Naive thymus-derived CD4-positive, alpha-beta T cell (primary cell): ENCODE data around the gene TBC1D26. TPM values are rescaled to one million over a fixed set of nuclear protein-coding genes. Genes with fewer than 3 reads are reported as not detected.
A peak's percentile ranks its signal among the peaks of the same experiment; 100 is the strongest.
"Not testable (repeated sequence)": the region's sequence is repeated elsewhere in the genome, so short reads cannot be mapped to it uniquely, and the experiment has no call there.

Source experiments
- ATAC-seq: fragments of 150-1000 bp; cut with Tn5 transposase; 2 replicates; pipeline ENCODE4 v1.10.0; 2021; ENCODE audit warnings: mild to moderate bottlenecking, moderate library complexity
- CTCF ChIA-PET: fragments of 350-600 bp; sonication (Branson Sonifier 250); formaldehyde crosslinking; loops from one replicate; lab custom pipeline; 2021; ENCODE audit warnings: antibody characterized with exemption; lab: Charles Lee
- POLR2A ChIA-PET: fragments of 350-600 bp; sonication (Branson Sonifier 250); formaldehyde crosslinking; loops from one replicate; lab custom pipeline; 2021; ENCODE audit warnings: antibody characterized with exemption, inconsistent platforms; lab: Charles Lee
- DNase-seq, 9 donors: peaks; one replicate each; pipeline versions ENCODE4 v3.0.0 to v3.0.0-alpha.2; 2020 to 2022; ENCODE audit warnings: mixed read lengths in 1 of 9
- H3K27ac ChIP-seq: one replicate; pipeline ENCODE4 v1.7.0; 2013; ENCODE audit warnings: mild to moderate bottlenecking, low read depth, low read length, moderate library complexity
- H3K27me3 ChIP-seq, 2 donors: one replicate each; pipeline ENCODE4 v1.7.0; 2013; ENCODE audit warnings: low read length in 2 of 2, mild to moderate bottlenecking in 2 of 2, moderate library complexity in 2 of 2; ENCODE audit not compliant: control insufficient read depth in 2 of 2, insufficient read depth in 2 of 2
- H3K36me3 ChIP-seq, 3 experiments: 1 replicate in 2 of 3; 2 replicates in 1 of 3; pipeline ENCODE4 v1.7.0; 2013; ENCODE audit warnings: low read length in 3 of 3, mild to moderate bottlenecking in 3 of 3, moderate library complexity in 1 of 3; ENCODE audit not compliant: insufficient read depth in 3 of 3, control insufficient read depth in 2 of 3
- H3K4me1 ChIP-seq, 2 donors: one replicate each; pipeline ENCODE4 v1.7.0; 2013; ENCODE audit warnings: low read length in 2 of 2, mild to moderate bottlenecking in 2 of 2, moderate library complexity in 1 of 2; ENCODE audit not compliant: control insufficient read depth in 2 of 2, insufficient read depth in 2 of 2
- H3K4me3 ChIP-seq: 2 replicates; pipeline ENCODE4 v1.7.0; 2013; ENCODE audit warnings: mild to moderate bottlenecking, low read length
- H3K9me3 ChIP-seq, 3 experiments: 1 replicate in 2 of 3; 2 replicates in 1 of 3; pipeline ENCODE4 v1.7.0; 2013; ENCODE audit warnings: low read length in 3 of 3; ENCODE audit not compliant: control insufficient read depth in 2 of 3
- H3K27ac Mint-ChIP-seq, 9 donors: one replicate each; pipeline ENCODE4 v1.8.0; 2020 to 2022; ENCODE audit warnings: mixed read lengths in 9 of 9, mild to moderate bottlenecking in 8 of 9, moderate library complexity in 5 of 9, inconsistent platforms in 2 of 9
- H3K27me3 Mint-ChIP-seq, 5 donors: one replicate each; pipeline ENCODE4 v1.8.0; 2021 to 2022; ENCODE audit warnings: mixed read lengths in 5 of 5, mild to moderate bottlenecking in 1 of 5
- H3K36me3 Mint-ChIP-seq, 5 donors: one replicate each; pipeline ENCODE4 v1.8.0; 2020 to 2022; ENCODE audit warnings: mixed read lengths in 5 of 5, mild to moderate bottlenecking in 3 of 5, inconsistent platforms in 1 of 5
- H3K4me1 Mint-ChIP-seq, 7 donors: one replicate each; pipeline ENCODE4 v1.8.0; 2020 to 2022; ENCODE audit warnings: mixed read lengths in 7 of 7, mild to moderate bottlenecking in 3 of 7, inconsistent platforms in 1 of 7
- H3K4me3 Mint-ChIP-seq, 10 donors: one replicate each; pipeline ENCODE4 v1.8.0; 2020 to 2022; ENCODE audit warnings: mild to moderate bottlenecking in 10 of 10, mixed read lengths in 10 of 10, moderate library complexity in 6 of 10, inconsistent platforms in 2 of 10
- H3K9me3 Mint-ChIP-seq, 11 donors: one replicate each; pipeline ENCODE4 v1.8.0; 2020 to 2022; ENCODE audit warnings: mixed read lengths in 11 of 11, mild to moderate bottlenecking in 4 of 11, inconsistent platforms in 1 of 11, moderate library complexity in 1 of 11
- intact Hi-C, 2 donors: fragments of 100-400 bp; cut with micrococcal nuclease; formaldehyde crosslinking; loops; one replicate each; pipeline ENCODE4 v1.15.1; 2023
- polyA plus RNA-seq, 2 donors: library from polyadenylated mRNA; unstranded; fragments of 300-500 nt; fragmentation: Illumina TruSeq; gene quantifications; one replicate each; pipeline ENCODE4 v1.2.3, GENCODE V29; 2021
- total RNA-seq, 6 experiments: library from RNA in 5 of 6; stranded (reverse) in 5 of 6; gene quantifications; 1 replicate in 5 of 6; 2 replicates in 1 of 6; pipeline ENCODE4 v1.2.3 and lab custom pipeline; 2021 to 2026

TBC1D26 gene
- total and polyA plus RNA-seq, 7 experiments from 2014 or later: 0.43 TPM; not detected in 6

GRCh38 chr17:15699937-15700336 is 32.1 kb upstream of the TBC1D26 start:
- peaks cover 0 to 18% (median 15%) of the 10 kb centered on the region in 7 donors for H3K4me1 Mint-ChIP-seq
- H3K27ac ChIP-seq: peak overlapping the region; percentile 75
- DNase-seq, POLR2A ChIA-PET, H3K9me3 ChIP-seq, ATAC-seq, CTCF ChIA-PET, H3K27me3 Mint-ChIP-seq, H3K27me3 ChIP-seq, H3K36me3 ChIP-seq, H3K9me3 Mint-ChIP-seq, H3K4me1 ChIP-seq: not testable (repeated sequence)
- H3K27ac Mint-ChIP-seq: peak overlapping the region in 8 of 9 donors; percentile 88 to 98 (median 95)
- peak overlapping the region; percentile 94 to 99 (median 98) for H3K4me3 Mint-ChIP-seq
- H3K4me3 ChIP-seq: peak overlapping the region; percentile 85
- intact Hi-C loops: loop anchor here (1.0 to 5.0 kb wide), 4 partner anchors 15 to 299 kb away; partner anchors contain the start of genes TRIM16 (in 2 of the 2), TTC19 (in 2 of the 2) and ZSWIM7 (in 2 of the 2)
- H3K36me3 Mint-ChIP-seq: peaks cover 0 to 22% (median 10%) of the 10 kb centered on the region in 5 donors

GRCh38 chr17:15704239-15704638 is 27.8 kb upstream of the TBC1D26 start:
- H3K9me3 Mint-ChIP-seq: peaks cover 0 to 37% (median 9%) of the 10 kb centered on the region in 11 donors
- intact Hi-C loops, POLR2A ChIA-PET: not testable (repeated sequence)

GRCh38 chr17:15704813-15705212 is 27.3 kb upstream of the TBC1D26 start:
- H3K4me1 Mint-ChIP-seq, H3K4me3 ChIP-seq, DNase-seq, H3K9me3 ChIP-seq, CTCF ChIA-PET, intact Hi-C loops, ATAC-seq, H3K27ac Mint-ChIP-seq, H3K4me1 ChIP-seq, H3K27ac ChIP-seq, H3K4me3 Mint-ChIP-seq, H3K27me3 Mint-ChIP-seq, H3K27me3 ChIP-seq: not testable (repeated sequence)
- H3K9me3 Mint-ChIP-seq: peaks cover 0 to 42% (median 13%) of the 10 kb centered on the region in 11 donors
- H3K36me3 ChIP-seq: peaks cover 0 to 24% (median 12%) of the 10 kb centered on the region in 3 experiments
- peaks cover 17 to 56% (median 54%) of the 10 kb centered on the region in 5 donors for H3K36me3 Mint-ChIP-seq
- POLR2A ChIA-PET: interaction anchor here (0.6 kb wide), 1 partner anchor 18 kb away, joined by 3 read pairs; no protein-coding TSS in a partner anchor

More at GRCh38 chr17:15704239-15704638, 27.8 kb upstream of the TBC1D26 start:
- peaks cover 0 to 24% (median 12%) of the 10 kb centered on the region in 3 experiments for H3K36me3 ChIP-seq
- H3K4me1 Mint-ChIP-seq, H3K4me3 ChIP-seq, H3K27me3 Mint-ChIP-seq, H3K9me3 ChIP-seq, H3K27ac ChIP-seq, ATAC-seq, DNase-seq, H3K27ac Mint-ChIP-seq, H3K4me3 Mint-ChIP-seq, H3K27me3 ChIP-seq, H3K4me1 ChIP-seq, CTCF ChIA-PET: not testable (repeated sequence)
- H3K36me3 Mint-ChIP-seq: peaks cover 12 to 51% (median 48%) of the 10 kb centered on the region in 5 donors

GRCh38 chr17:15708879-15709278 is 23.2 kb upstream of the TBC1D26 start:
- H3K4me1 Mint-ChIP-seq, H3K4me3 Mint-ChIP-seq, ATAC-seq, CTCF ChIA-PET, H3K27ac ChIP-seq, H3K4me1 ChIP-seq, H3K27me3 ChIP-seq, H3K27ac Mint-ChIP-seq, DNase-seq, POLR2A ChIA-PET, H3K4me3 ChIP-seq, H3K9me3 ChIP-seq, H3K27me3 Mint-ChIP-seq, intact Hi-C loops: not testable (repeated sequence)
- Mint-ChIP-seq H3K9me3 (peaks cover 0 to 64% (median 23%) of the 10 kb centered on the region in 11 donors), H3K36me3 (peaks cover 17 to 69% (median 61%) of the 10 kb centered on the region in 5 donors)
- H3K36me3 ChIP-seq: peaks cover 0 to 24% (median 12%) of the 10 kb centered on the region in 3 experiments

- H3K4me1 ChIP-seq, H3K4me1 Mint-ChIP-seq, H3K27me3 Mint-ChIP-seq, intact Hi-C loops, H3K27ac ChIP-seq, DNase-seq, H3K4me3 Mint-ChIP-seq, CTCF ChIA-PET, H3K36me3 ChIP-seq, H3K27me3 ChIP-seq, H3K27ac Mint-ChIP-seq, ATAC-seq, POLR2A ChIA-PET: not testable (repeated sequence)
- peaks cover 5 to 33% (median 31%) of the 10 kb centered on the region in 5 donors for H3K36me3 Mint-ChIP-seq
- H3K9me3 Mint-ChIP-seq: peaks cover 0 to 63% (median 38%) of the 10 kb centered on the region in 11 donors
- peak overlapping the region; percentile 16 for H3K4me3 ChIP-seq
- peaks cover 0 to 18% (median 17%) of the 10 kb centered on the region in 3 experiments for H3K9me3 ChIP-seq
Observed at GRCh38 chr17:15716601-15717563, 15.2 kb upstream of the TBC1D26 start.

- H3K4me3 ChIP-seq, H3K4me3 Mint-ChIP-seq, H3K27me3 Mint-ChIP-seq, H3K36me3 Mint-ChIP-seq, H3K36me3 ChIP-seq, intact Hi-C loops, H3K27me3 ChIP-seq, ATAC-seq, CTCF ChIA-PET, H3K9me3 ChIP-seq, H3K27ac ChIP-seq, H3K4me1 ChIP-seq, H3K4me1 Mint-ChIP-seq, H3K27ac Mint-ChIP-seq, POLR2A ChIA-PET, DNase-seq: not testable (repeated sequence)
- H3K9me3 Mint-ChIP-seq: peaks cover 0 to 11% (median 7%) of the 10 kb centered on the region in 11 donors
Observed at GRCh38 chr17:15730535-15730934, 1.5 kb upstream of the TBC1D26 start.
